C1 segment of cervical spinal cord (tissue), 14 donors: Measurements from ENCODE around the gene MTFR2.
"Not testable (repeated sequence)": the region's sequence is repeated elsewhere in the genome, so short reads cannot be mapped to it uniquely, and the experiment has no call there.

Source experiments
- DNase-seq, 14 donors: peaks; one replicate each; lab custom pipeline; 2025; lab: John Stamatoyannopoulos, UW

Gene MTFR2

GRCh38 chr6:136236466-136237293 lies 13.4 kb downstream of the MTFR2 start:
- DNase-seq, result no peak

DNA sequence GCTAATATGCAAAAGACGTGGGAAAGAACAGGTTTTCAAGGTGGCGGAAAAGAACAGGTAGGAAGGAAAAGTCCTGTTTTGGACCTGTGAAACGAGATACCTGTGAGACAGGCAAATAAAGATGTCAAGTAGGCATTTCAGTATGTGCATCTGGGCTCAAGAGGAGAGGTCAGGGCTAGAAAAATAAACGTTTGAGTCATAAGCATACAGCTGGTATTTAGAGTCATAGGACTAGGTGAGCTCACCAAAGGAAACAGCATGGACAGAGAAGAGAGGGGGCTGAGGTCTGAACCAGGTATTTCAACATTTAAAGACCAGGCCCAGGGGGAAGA lies 14.9 kb downstream of the MTFR2 start:
- no peak for DNase-seq

DNA sequence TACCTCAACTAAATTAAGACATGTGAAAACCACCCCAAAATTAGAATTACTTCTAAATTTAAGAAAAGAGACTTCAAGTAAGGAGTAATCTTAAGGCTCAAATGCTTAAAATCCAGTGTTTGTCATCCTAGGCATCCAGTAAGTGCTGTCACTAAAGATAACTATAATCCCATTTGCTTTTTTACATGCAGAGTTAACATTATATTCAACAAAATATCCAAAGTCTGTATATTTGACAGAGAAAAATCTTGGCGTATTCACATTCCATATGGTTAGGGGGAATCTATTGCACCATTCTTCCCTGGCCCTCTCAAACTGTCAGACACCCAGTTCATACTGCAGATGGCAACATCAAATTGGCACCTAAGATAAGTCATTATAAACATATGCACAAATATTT lies 17.4 kb downstream of the MTFR2 start:
- DNase-seq, result no peak

DNA sequence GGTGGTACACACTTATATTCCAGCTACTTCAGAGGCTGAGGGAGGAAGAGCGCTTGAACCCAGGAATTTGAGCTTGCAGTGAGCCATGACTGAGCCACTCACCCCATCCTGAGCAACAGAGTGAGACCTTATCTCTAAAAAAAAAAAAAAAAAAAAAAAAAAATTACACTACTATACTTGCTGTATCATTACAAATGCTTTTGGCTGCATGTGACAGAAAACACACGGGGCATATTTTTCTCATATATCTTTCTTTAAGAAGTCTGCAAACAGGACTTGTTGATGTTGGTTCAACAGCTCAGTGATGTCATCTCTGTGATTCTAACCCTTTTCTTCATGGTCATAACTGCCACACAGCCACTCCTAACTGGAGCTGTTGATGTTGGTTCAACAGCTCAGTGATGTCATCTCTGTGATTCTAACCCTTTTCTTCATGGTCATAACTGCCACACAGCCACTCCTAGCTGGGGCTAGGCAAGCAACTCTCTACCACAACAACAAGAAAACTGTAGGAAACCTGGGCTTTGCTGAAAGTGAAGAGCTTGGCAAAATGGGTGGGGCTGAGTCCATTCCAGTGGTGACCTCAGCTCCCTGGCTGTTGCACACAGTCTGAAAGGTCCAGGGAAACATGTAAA lies 19.8 kb downstream of the MTFR2 start:
- DNase-seq, result no peak

DNA sequence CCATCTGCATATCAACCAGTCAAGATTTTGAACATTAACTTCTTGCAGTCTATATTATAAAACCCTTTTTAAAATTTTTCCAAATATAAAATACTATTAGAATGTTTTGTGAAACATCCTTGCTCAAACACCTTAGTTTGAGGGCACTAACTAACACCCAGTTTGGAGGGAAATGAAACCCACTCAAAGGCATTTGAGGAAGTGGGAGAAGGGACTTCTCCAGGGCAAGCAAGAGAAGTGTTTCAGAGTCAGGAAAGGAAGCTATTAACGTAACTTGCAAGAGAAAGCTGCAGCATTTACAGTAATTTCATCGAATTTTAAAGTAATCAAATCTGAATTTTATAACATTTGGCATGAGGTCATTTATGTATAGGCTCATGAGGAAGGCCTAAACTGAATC lies 21.3 kb downstream of the MTFR2 start:
- DNase-seq, result no peak

DNA sequence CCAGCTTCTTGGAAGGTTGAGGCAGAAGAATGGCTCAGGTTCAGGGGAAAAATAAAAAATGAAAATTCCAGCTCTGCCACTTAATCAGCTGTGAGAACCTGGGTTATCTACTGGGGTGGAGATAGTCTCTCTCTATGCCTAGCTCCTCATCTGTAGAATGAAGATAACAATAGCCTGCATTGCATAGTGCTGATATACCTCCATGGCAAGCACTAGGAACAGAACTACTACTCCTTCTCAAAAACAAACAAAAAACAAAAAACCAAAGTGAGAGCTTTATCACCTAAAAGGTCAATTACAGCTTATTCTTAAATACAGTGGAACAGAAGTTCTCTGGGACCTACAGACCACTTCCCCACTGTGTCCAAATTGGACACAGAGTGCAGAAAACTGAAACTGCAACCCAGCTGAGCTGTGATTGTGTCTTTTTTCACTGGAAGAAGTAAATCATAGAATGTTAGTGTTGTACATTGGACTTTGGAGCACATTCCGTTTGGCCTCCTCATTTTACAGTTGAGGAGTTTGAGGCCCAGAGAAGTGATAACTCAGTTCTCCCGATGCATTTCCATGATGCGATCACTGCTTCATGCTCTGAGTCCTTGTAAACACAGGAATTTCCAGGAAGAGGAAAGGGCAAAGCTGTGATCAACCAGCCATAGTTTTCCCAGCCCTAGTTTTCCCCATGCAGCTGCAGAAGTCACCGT lies 23.3 kb downstream of the MTFR2 start:
- no peak for DNase-seq

- peak in 5 of 14 donors; percentile 2 to 23 (median 7) for DNase-seq
Measured at GRCh38 chr6:136226027-136226673, 24.0 kb downstream of the MTFR2 start.

DNA sequence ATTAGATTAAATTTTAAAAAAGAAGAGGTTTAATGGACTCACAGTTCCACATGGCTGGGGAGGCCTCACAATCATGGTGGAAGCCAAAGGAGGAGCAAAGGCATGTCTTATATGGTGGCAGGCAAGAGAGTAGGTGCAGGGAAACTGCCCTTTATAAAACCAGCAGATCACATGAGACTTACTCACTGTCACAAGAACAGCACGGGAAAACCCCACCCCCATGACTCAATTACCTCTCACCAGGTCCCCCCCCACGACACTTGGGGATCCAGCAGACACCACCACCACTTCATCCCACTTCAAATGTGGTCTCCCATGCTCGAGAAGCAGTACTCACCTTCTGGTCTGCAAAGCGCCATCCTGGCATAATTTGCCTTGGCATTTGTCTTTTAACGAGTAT lies 24.6 kb downstream of the MTFR2 start:
- no peak for DNase-seq

GRCh38 chr6:136224974-136225373 lies 25.1 kb downstream of the MTFR2 start:
- not testable (repeated sequence) for DNase-seq

DNA sequence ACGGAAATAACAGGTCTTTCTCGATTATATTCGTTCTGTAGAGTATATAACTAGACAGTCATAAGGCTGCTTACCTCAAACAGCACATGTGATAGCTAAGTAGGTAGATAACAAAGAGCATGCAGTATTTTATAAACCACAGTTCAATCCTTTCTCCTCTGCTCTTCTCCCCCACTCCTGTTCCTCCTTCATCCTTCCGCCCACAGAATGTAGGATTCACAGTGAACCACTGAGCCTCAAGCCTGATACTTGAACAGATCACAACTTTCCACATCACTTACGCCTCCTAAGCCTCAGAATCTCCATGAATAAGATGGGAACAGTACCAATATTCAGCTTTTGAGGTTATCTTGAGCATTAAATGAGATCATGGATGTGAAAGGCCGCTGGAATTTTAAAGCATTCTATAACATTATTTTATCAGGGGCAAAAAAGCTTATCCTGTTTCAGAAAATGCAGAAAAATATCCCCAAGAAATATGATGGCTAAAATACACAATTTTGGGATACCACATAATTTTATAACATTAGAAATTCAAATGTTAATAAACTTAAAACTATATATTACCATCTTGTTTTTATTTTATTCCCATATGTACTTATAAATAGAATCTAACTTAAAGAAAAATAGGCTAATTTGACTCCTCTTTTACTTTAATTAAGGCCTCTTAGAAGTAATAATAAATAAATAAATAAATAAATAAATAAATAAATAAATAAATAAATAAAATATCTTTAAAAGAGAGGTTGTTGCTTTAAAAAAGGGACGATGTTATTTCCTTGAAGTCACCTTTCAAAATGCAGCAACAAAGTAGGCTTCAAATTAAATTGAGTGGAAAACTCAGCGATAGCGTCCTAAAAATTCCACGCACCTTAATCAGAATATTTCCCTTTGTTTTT lies 33.4 kb downstream of the MTFR2 start:
- no peak for DNase-seq

DNA sequence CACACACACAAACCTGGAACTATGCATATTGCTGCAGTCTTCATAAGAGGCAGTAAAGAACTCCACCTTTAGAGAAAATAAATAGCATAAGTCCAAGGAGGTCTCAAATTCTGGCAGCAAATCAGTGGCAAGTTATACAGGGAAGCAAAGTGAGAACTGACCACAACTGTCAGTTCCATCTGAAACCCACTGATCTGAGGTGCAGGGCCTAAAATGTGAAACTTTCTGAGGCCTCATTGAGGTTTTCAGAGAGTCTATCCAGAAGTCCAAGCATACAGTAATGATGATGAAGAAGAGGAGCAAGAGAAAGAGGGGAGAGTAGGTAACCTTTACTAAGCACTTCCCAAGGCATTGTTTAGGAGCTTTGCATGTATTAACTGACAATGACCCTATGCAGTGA lies 36.3 kb downstream of the MTFR2 start:
- DNase-seq, result no peak

GRCh38 chr6:136213012-136213539 lies 37.0 kb downstream of the MTFR2 start:
- DNase-seq, result no peak

DNA sequence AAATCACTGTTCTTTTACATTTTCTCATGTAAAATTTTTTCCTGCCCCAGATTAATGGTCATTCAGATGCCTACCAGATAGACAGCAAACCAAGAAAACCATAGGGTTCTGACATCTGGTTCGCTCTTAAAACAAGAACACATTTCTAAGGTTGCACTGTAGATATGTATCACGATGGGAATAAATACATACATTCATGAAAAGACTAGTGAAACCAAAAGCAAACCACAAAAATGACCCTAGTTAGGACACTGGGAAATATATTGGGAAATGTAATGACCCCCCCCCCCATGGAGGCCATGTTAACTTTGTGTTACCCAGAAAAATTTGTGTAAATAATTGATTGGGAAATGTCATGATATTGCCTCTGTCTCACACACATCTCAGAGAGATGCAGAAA lies 37.5 kb downstream of the MTFR2 start:
- no peak for DNase-seq

DNA sequence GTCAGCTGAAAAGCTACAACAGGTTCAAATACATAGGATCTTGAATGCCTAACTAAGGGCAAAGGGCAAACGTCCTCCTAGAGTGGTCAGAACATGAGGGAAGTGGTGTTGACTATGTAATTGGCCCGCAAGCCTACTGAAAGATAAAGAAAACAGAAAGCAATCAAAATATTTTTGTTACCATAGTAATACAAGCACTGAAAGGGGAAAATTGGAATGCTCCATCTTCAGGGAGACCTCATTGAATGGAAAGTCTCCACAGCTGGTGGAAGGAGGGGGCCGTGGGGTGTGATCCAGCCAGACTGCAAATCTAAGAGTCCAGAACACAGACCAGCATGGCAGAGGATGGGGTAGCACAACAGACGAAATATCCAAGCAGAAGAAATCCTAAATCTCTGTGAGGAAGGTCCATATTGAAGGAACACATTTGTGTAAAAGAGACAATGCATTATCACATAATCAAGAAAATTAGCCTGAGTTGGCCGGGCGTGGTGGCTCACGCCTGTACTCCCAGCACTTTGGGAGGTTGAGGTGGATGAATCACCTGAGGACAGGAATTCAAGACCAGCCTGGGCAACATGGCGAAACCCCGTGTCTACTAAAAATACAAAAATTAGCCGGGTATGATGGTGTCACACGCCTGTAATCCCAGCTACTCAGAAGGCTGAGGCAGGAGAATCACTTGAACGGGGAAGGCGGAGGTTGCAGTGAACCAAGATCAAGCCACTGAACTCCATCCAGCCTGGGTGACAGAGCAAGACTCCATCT lies 39.5 kb downstream of the MTFR2 start:
- DNase-seq, result no peak

- DNase-seq, result no peak
Measured at GRCh38 chr6:136209496-136209895, 40.6 kb downstream of the MTFR2 start.

GRCh38 chr6:136208783-136209182 lies 41.3 kb downstream of the MTFR2 start:
- DNase-seq, result no peak

DNA sequence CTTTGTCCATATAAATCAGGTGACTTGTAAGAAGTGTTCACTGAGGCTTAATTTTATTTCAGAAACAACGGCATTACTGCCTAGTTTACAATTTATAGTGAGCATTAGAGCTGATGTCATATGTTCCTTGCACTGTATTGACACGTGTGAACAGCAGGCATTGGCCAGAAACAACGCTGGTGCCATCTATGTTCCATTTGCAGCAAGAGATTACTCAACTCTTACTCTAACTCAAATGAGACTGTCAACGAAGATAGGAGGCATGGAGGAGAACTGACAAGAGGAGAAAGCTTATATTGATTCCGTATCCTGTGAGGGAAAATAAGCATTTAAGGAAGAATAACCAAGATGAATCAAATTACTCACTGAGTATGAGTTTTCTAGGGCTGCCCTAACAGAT lies 48.4 kb downstream of the MTFR2 start:
- DNase-seq, result no peak

DNA sequence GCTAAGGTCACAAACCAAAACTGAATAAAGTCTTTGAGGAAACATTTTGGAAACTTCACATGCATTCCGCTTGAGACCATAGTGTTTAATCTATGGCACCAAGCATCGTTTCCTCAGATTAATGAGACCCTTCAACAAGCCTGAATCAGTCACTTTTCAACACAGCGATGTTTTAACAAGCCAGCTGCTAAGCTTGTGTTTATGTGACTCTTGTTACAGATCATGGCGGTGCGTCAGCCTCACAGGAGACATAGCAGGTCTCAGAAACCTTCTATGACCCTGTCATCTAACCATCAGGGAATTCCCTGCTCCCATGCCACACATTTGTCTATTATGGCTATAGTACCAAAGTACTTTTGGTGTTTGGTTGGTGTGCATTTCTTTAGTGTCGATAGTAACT lies 57.2 kb downstream of the MTFR2 start:
- no peak for DNase-seq

- DNase-seq, result no peak
Measured at GRCh38 chr6:136191606-136192312, 58.4 kb downstream of the MTFR2 start.

GRCh38 chr6:136189104-136189503 lies 61.0 kb downstream of the MTFR2 start:
- DNase-seq, result no peak
